IPS-15b (cell line): Measurements from ENCODE around the gene SLCO2B1.

Experiments used
- H3K27me3 ChIP-seq: one replicate; pipeline ENCODE4 v1.6.1; 2013; ENCODE audit warnings: low read length; ENCODE audit not compliant: control insufficient read depth, insufficient read depth
- H3K36me3 ChIP-seq: one replicate; pipeline ENCODE4 v1.6.1; 2013; ENCODE audit warnings: low read length; ENCODE audit not compliant: control insufficient read depth, insufficient read depth
- H3K4me1 ChIP-seq: one replicate; pipeline ENCODE4 v1.6.1; 2013; ENCODE audit warnings: mild to moderate bottlenecking, low read length; ENCODE audit not compliant: control insufficient read depth, insufficient read depth
- H3K4me3 ChIP-seq: one replicate; pipeline ENCODE4 v1.5.1; 2013; ENCODE audit warnings: low read depth, low read length
- H3K9ac ChIP-seq: one replicate; pipeline ENCODE4 v1.6.1; 2013; ENCODE audit warnings: low read depth, mild to moderate bottlenecking, low read length
- H3K9me3 ChIP-seq: one replicate; pipeline ENCODE4 v1.6.1; 2013; ENCODE audit warnings: mild to moderate bottlenecking, low read length; ENCODE audit not compliant: control insufficient read depth, insufficient read depth

The SLCO2B1 gene

GRCh38 chr11:75158241-75158640 lies 7.3 kb downstream of the SLCO2B1 start:
- no peaks in the 10 kb centered on the region for H3K9me3 ChIP-seq
- H3K27me3 ChIP-seq = no peaks in the 10 kb centered on the region
- no peaks in the 10 kb centered on the region for H3K36me3 ChIP-seq
- no peak overlapping the region for H3K9ac ChIP-seq
- H3K4me1 ChIP-seq = no peaks in the 10 kb centered on the region
- H3K4me3 ChIP-seq = no peak overlapping the region

- Histone ChIP-seq H3K4me1 (no peaks in the 10 kb centered on the region), H3K9ac (no peak overlapping the region), H3K27me3 (no peaks in the 10 kb centered on the region), H3K4me3 (no peak overlapping the region), H3K36me3 (no peaks in the 10 kb centered on the region), H3K9me3 (no peaks in the 10 kb centered on the region)
Measured at GRCh38 chr11:75158696-75159150, 7.8 kb downstream of the SLCO2B1 start.

- Histone ChIP-seq H3K27me3 (no peaks in the 10 kb centered on the region), H3K9me3 (no peaks in the 10 kb centered on the region), H3K4me3 (no peak overlapping the region), H3K9ac (no peak overlapping the region), H3K4me1 (no peaks in the 10 kb centered on the region), H3K36me3 (no peaks in the 10 kb centered on the region)
Measured at GRCh38 chr11:75159151-75159953, 8.4 kb downstream of the SLCO2B1 start.

GRCh38 chr11:75160220-75160757 lies 9.4 kb downstream of the SLCO2B1 start:
- H3K4me3 ChIP-seq = no peak overlapping the region
- H3K36me3 ChIP-seq = no peaks in the 10 kb centered on the region
- H3K27me3 ChIP-seq = no peaks in the 10 kb centered on the region
- no peak overlapping the region for H3K9ac ChIP-seq
- H3K4me1 ChIP-seq = no peaks in the 10 kb centered on the region
- H3K9me3 ChIP-seq = no peaks in the 10 kb centered on the region

- Histone ChIP-seq H3K9ac (no peak overlapping the region), H3K4me1 (no peaks in the 10 kb centered on the region), H3K27me3 (no peaks in the 10 kb centered on the region), H3K4me3 (no peak overlapping the region), H3K36me3 (no peaks in the 10 kb centered on the region), H3K9me3 (no peaks in the 10 kb centered on the region)
Measured at GRCh38 chr11:75160880-75161279, 10.0 kb downstream of the SLCO2B1 start.

- Histone ChIP-seq H3K9ac (no peak overlapping the region), H3K4me3 (no peak overlapping the region), H3K27me3 (no peaks in the 10 kb centered on the region), H3K9me3 (no peaks in the 10 kb centered on the region), H3K4me1 (no peaks in the 10 kb centered on the region), H3K36me3 (no peaks in the 10 kb centered on the region)
Measured at GRCh38 chr11:75161506-75162095, 10.7 kb downstream of the SLCO2B1 start.

- Histone ChIP-seq H3K9me3 (no peaks in the 10 kb centered on the region), H3K9ac (no peak overlapping the region), H3K4me1 (no peaks in the 10 kb centered on the region), H3K4me3 (no peak overlapping the region), H3K27me3 (no peaks in the 10 kb centered on the region), H3K36me3 (no peaks in the 10 kb centered on the region)
Measured at GRCh38 chr11:75162954-75163353, 12.0 kb downstream of the SLCO2B1 start.

- H3K9me3 ChIP-seq = no peaks in the 10 kb centered on the region
- H3K36me3 ChIP-seq = no peaks in the 10 kb centered on the region
- H3K4me3 ChIP-seq = no peak overlapping the region
- H3K4me1 ChIP-seq = no peaks in the 10 kb centered on the region
- no peaks in the 10 kb centered on the region for H3K27me3 ChIP-seq
- H3K9ac ChIP-seq = no peak overlapping the region
Measured at GRCh38 chr11:75163921-75164849, 13.3 kb downstream of the SLCO2B1 start.

GRCh38 chr11:75165721-75166120 lies 14.8 kb downstream of the SLCO2B1 start:
- H3K9ac ChIP-seq = no peak overlapping the region

GRCh38 chr11:75166791-75167190 lies 15.9 kb downstream of the SLCO2B1 start:
- Histone ChIP-seq H3K27me3 (no peaks in the 10 kb centered on the region), H3K4me3 (no peak overlapping the region), H3K9me3 (no peaks in the 10 kb centered on the region), H3K4me1 (no peaks in the 10 kb centered on the region), H3K36me3 (no peaks in the 10 kb centered on the region), H3K9ac (no peak overlapping the region)

More at GRCh38 chr11:75165721-75166120, 14.8 kb downstream of the SLCO2B1 start:
- Histone ChIP-seq H3K27me3 (no peaks in the 10 kb centered on the region), H3K36me3 (no peaks in the 10 kb centered on the region), H3K4me1 (no peaks in the 10 kb centered on the region), H3K9me3 (no peaks in the 10 kb centered on the region), H3K4me3 (no peak overlapping the region)

- H3K36me3 ChIP-seq = no peaks in the 10 kb centered on the region
- H3K9me3 ChIP-seq = no peaks in the 10 kb centered on the region
- H3K4me1 ChIP-seq = no peaks in the 10 kb centered on the region
- no peak overlapping the region for H3K9ac ChIP-seq
- no peaks in the 10 kb centered on the region for H3K27me3 ChIP-seq
- H3K4me3 ChIP-seq = no peak overlapping the region
Measured at GRCh38 chr11:75167617-75168016, 16.7 kb downstream of the SLCO2B1 start.
